Activated CD8-positive, alpha-beta memory T cell treated with anti-CD3 and anti-CD28 coated beads for 24 hours (primary cell): ENCODE data around the gene SENP5.
A peak's percentile ranks its signal among the peaks of the same experiment; 100 is the strongest.
"Not testable (repeated sequence)": the region's sequence is repeated elsewhere in the genome, so short reads cannot be mapped to it uniquely, and the experiment has no call there.

Experiments used
- DNase-seq: peaks from one replicate; pipeline ENCODE4 v3.0.0-alpha.2; 2020

The SENP5 gene, protein sequence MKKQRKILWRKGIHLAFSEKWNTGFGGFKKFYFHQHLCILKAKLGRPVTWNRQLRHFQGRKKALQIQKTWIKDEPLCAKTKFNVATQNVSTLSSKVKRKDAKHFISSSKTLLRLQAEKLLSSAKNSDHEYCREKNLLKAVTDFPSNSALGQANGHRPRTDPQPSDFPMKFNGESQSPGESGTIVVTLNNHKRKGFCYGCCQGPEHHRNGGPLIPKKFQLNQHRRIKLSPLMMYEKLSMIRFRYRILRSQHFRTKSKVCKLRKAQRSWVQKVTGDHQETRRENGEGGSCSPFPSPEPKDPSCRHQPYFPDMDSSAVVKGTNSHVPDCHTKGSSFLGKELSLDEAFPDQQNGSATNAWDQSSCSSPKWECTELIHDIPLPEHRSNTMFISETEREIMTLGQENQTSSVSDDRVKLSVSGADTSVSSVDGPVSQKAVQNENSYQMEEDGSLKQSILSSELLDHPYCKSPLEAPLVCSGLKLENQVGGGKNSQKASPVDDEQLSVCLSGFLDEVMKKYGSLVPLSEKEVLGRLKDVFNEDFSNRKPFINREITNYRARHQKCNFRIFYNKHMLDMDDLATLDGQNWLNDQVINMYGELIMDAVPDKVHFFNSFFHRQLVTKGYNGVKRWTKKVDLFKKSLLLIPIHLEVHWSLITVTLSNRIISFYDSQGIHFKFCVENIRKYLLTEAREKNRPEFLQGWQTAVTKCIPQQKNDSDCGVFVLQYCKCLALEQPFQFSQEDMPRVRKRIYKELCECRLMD

GRCh38 chr3:196867507-196868296 lies at the start of gene SENP5:
SENP5 (plus strand) TSS chr3:196867920; CDS start chr3:196885182, 17,262 bp downstream.
- DNase-seq: peak; percentile 94

DNA sequence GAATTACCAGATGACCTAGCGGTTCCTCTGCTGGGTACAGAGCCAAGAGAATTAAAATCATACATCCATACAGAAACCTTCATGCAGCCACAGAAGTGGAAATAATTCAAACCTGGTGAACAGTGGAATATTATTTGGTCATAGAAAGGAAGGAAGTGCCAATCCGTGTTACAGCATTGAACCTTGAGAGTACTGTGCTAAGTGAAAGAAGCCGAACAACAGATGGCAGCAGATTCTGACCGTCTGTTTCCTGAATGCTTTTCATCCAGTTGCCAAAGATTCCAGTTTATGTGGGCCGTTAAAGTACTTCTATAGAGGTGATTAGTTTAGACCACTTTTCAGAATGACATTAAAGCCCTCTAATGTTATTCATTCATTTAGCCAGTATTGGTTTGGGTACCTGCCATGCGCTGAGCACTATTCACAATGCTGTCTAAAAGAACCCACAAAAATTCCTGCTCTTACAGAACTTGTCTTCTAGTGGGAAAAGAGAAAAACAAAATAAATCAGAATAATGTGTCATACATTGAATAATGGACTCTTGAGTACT lies 45.8 kb upstream of the SENP5 start:
- no peak for DNase-seq

DNA sequence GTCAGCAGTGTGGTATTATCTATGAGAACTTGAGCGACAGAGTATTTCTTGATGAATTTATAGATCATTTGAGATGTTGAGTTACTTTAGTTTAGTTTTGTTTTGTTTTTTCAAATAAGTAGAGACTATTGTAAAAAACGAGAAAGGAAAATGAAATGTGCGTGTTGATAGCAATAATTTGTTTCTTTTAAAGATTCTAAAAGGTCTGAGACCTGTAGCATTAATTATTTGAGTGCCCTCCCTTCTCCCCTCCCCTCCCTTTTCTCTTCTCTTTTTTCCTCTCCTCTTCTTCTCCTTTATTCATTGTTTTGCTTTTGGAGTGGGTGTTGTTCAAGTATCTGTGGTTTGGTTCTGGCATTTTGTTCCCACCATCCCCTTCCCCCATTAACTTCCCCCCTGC lies 38.1 kb upstream of the SENP5 start:
- DNase-seq: not testable (repeated sequence)

DNA sequence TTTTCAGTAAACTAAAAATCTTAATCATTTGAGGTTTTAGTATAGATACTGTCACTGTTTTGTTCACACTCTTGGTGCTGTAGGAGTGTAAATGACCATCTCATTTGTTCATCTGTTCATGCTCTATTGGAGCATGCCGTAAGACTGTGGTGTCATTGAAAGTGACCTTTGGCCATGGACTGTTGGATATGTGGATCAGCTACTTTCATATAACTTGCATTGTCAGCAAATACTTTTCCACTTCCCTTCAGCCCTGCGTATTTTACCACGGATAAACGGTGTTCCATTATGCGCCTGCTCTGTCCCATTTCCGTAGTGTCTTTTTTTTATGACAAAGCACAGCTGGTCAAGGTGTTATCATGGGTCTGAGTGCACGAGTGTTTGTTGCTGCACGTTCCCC lies 32.6 kb upstream of the SENP5 start:
- no peak for DNase-seq

GRCh38 chr3:196836626-196837025 lies 31.1 kb upstream of the SENP5 start:
- not testable (repeated sequence) for DNase-seq

- DNase-seq: peak; percentile 79
Observed at GRCh38 chr3:196837819-196838420, 29.8 kb upstream of the SENP5 start.

- not testable (repeated sequence) for DNase-seq
Observed at GRCh38 chr3:196839351-196839750, 28.4 kb upstream of the SENP5 start.

- DNase-seq: no peak
Observed at GRCh38 chr3:196842567-196843434, 24.9 kb upstream of the SENP5 start.

- DNase-seq: no peak
Observed at GRCh38 chr3:196843435-196844110, 24.1 kb upstream of the SENP5 start.

DNA sequence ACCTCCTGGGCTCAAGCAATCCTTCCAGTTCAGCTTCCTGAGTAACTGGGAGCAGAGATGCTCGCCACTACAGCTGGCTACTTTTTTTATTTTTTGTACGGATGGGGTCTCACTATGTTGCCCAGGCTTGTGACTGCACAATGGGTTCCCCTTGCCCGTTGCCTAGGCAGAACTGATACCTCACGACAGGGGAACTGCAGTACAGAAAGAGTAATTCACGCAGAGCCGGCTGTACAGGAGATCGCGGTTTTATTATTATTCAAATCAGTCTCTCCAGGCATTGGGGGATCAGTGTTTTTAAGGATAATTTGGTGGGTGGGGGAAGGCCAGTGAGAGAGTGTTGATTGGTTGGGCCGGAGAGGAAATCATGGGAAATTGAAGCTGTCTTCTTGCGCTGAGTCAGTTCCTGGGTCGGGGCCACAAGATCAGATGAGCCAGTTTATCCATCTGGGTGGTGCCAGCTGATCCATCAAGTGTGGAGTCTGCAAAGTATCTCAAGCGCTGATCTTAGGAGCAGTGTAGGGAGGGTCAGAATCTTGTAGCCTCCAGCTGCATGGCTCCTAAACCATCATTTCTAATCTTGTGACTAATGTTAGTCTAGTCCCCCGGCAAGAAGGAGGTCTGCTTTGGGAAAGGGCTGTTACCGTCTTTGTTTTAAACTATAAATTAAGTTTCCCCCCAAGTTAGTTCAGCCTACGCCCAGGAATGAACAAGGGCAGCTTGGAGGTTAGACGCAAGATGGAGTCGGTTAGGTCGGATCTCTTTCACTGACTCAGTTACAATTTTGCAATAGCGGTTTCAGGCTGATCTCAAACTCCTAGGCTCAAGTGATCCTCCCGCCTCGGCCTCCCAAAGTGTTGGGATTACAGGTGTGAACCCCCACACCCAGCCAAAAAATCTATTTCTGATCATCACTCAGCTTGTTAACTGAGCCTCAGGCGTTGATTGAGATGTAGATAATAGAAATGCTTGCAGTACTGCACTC lies 23.2 kb upstream of the SENP5 start:
- DNase-seq: not testable (repeated sequence)

- DNase-seq: not testable (repeated sequence)
Observed at GRCh38 chr3:196848375-196848774, 19.3 kb upstream of the SENP5 start.

- DNase-seq: no peak
Observed at GRCh38 chr3:196849180-196849741, 18.5 kb upstream of the SENP5 start.

DNA sequence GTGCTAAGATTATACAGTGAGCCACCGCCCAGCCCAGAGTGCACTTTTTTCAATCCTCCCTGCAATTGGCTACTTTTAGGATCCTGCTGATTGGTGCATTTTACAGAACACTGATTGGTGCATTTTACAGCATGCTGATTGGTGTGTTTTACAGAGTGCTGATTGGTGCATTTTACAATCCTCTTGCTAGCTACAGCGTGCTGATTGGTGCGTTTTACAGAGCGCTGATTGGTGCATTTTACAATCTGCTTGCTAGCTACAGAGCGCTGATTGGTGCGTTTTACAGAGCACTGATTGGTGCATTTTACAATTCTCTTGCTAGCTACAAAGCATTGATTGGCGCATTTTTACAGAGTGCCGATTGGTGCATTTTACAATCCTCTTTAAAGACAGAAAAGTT lies 4.7 kb upstream of the SENP5 start:
- DNase-seq: not testable (repeated sequence)

- peak; percentile 56 for DNase-seq
Observed at GRCh38 chr3:196867155-196867506, 589 bp upstream of the SENP5 start.

- no peak for DNase-seq
Observed at GRCh38 chr3:196868297-196868661, 559 bp downstream of the SENP5 start.

DNA sequence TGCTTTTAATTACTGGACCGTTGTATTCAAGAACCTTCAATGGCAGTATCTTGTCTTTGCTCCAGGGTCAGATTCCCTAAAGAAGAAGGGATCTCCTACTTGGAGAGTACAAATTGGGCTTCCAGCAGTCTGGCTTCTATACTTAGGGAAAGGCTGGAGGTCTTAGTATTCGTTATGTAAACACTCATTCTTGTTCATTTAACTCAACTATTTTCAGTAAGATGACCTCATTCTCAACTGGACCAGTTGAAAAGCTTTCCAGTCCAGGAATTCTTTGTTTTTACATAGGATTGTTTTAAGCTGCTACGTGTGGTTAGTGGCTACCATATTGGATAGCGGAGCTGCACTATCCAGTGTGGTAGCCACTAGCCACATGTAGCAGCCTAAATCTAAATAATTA lies 4.6 kb downstream of the SENP5 start:
- DNase-seq: no peak

DNA sequence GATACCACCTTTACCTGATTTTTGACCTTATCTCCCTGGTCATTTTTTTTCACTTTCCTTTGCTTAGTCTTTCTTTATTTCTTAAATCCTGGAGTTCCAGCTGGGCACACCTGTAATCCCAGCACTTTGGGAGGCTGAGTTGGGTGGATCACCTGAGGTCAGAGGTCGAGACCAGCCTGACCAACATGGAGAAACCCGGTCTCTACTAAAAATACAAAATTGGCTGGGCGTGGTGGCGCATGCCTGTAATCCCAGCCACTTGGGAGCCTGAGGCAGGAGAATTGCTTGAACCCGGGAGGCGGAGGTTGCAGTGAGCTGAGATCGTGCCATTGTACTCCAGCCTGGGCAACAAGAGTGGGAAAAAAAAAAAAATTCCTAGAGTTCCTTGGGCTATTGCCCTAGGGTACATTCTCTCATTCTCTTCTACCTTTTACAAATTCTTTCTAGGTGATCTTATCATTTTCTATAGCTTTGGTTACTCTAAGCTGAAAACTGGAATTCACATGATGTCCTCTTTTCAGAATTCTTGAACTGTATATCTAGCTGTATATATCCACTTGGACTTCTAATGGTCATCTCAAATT lies 6.9 kb downstream of the SENP5 start:
- DNase-seq: not testable (repeated sequence)

GRCh38 chr3:196875258-196875657 lies 7.5 kb downstream of the SENP5 start:
- DNase-seq: no peak

- no peak for DNase-seq
Observed at GRCh38 chr3:196883361-196883760, 15.6 kb downstream of the SENP5 start.
